ENCODE measurements around the gene GRAMD2A.
A peak's percentile ranks its signal among the peaks of the same experiment; 100 is the strongest.

The GRAMD2A gene

DNA sequence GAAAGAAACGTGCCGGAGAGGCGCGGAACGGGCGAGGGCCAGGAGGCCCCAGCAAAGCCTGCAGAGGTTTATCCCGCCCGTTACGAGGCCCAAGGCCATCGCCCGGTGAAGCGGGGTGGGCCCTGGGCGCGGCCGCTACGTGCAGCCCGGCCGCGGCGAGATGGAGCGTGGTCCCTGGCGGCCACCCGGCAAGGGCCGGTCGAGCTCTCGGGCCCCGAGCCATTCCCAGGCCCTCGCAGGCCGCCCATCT, 32.3 kb upstream of the GRAMD2A start:
- DNase-seq (ENCODE audit: low read depth in 2 of 2) = no peak
- TF ChIP-seq, protein P1, sequence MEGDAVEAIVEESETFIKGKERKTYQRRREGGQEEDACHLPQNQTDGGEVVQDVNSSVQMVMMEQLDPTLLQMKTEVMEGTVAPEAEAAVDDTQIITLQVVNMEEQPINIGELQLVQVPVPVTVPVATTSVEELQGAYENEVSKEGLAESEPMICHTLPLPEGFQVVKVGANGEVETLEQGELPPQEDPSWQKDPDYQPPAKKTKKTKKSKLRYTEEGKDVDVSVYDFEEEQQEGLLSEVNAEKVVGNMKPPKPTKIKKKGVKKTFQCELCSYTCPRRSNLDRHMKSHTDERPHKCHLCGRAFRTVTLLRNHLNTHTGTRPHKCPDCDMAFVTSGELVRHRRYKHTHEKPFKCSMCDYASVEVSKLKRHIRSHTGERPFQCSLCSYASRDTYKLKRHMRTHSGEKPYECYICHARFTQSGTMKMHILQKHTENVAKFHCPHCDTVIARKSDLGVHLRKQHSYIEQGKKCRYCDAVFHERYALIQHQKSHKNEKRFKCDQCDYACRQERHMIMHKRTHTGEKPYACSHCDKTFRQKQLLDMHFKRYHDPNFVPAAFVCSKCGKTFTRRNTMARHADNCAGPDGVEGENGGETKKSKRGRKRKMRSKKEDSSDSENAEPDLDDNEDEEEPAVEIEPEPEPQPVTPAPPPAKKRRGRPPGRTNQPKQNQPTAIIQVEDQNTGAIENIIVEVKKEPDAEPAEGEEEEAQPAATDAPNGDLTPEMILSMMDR (IDR thresholded peaks at IDR 0.05; ENCODE audit: low read depth, low read length) = no peak
- peak overlapping the region; percentile 75 to 91 for H3K4me3 ChIP-seq (replicated peaks in 1 of 2; ENCODE audit: low read depth in 2 of 2, low read length in 2 of 2)

DNA sequence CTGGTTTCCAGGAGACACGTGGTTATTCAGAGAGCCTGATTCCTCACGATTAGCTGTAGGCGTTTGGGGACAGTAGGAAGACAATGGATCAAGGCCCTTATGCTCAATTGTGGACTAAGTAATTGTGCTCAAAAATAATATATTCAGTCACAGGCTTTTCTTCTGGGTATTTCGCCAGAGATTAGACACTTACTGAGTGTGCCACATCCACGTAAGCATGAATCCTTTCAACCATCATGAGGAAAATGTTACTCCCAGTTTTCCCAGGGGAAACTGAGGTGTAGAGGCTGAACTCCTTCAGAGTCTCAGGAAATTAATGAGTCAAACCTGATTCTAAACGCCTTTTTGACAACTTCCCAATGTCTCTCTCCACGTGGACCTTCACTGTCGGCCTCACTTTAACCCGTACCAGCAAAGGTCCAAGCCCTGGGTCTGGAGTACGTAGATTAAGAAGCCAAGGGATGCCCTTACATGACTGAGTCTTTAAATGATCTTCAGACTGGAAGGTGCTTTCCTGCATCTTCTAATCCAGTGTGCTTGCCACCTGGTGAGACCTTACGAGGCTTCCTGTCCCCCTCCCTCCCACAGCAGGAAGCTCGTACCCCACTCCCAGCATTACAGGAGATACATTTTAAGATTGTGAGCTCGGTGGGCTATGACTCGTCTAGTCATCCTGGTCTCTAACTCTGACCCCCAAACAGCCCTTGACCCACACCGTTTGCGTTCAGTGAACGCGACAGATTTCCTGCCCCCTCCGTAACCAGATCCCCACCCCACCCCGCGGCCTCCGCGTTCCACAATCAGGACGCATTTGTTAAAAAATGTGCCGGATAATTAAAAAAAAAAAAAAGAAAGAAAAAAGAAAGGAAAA, 31.7 kb upstream of the GRAMD2A start:
- peak overlapping the region; percentile 75 to 91 for H3K4me3 ChIP-seq (replicated peaks in 1 of 2; ENCODE audit: low read depth in 2 of 2, low read length in 2 of 2)
- TF ChIP-seq, protein P1 (IDR thresholded peaks at IDR 0.05; ENCODE audit: low read depth, low read length) = no peak
- peak; percentile 65 to 86 for DNase-seq (ENCODE audit: low read depth in 2 of 2)

- DNase-seq (ENCODE audit: low read depth in 2 of 2) = peak in 1 of 2 donors; percentile 46
- TF ChIP-seq, protein P1 (IDR thresholded peaks at IDR 0.05; ENCODE audit: low read depth, low read length) = no peak
- H3K4me3 ChIP-seq (replicated peaks in 1 of 2; ENCODE audit: low read depth in 2 of 2, low read length in 2 of 2) = peak overlapping the region; percentile 75 to 91
Measured at GRCh38 chr15:72227720-72228119, 30.1 kb upstream of the GRAMD2A start.

DNA sequence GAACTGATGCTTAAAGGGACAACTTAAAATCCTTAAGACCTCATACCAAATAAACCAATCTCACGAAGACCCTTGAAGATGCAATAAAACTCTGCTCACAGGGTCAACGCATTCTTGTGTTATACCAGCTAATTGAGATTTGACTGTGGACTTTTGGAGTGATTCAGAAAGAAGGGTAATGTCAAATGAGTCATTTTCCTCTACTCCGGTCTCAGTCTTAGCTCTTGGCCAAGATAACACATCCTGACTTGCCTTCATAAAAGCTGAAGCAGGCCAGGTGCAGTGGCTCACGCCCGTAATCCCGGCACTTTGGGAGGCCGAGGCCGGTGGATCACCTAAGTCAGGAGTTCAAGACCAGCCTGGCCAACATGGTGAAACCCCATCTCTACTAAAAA, 29.6 kb upstream of the GRAMD2A start:
- TF ChIP-seq, protein P1 (IDR thresholded peaks at IDR 0.05; ENCODE audit: low read depth, low read length) = no peak
- H3K4me3 ChIP-seq (replicated peaks in 1 of 2; ENCODE audit: low read depth in 2 of 2, low read length in 2 of 2) = peak overlapping the region in 1 of 2 donors; percentile 75
- DNase-seq (ENCODE audit: low read depth in 2 of 2) = peak; percentile 83 to 93

DNA sequence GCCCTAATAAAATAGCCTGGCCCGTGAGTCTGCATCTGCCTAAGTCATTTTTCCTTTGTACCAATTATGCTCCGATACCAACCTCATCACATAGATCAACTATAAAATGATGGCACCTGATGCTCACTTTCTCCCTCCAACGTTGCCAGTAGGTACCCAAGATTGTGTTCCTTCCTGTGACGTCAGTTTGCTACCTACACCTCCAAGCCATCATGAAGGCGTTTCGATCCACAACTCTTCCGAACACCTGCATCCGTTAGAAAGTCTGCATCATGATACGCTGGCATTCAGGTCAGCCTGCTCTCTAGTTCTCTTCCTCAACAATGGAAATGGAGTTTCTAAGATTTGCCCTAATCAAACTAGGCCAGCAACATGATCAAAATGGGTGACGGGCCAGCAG, 25.7 kb upstream of the GRAMD2A start:
- no peak for DNase-seq (ENCODE audit: low read depth in 2 of 2)
- TF ChIP-seq, protein P1 (IDR thresholded peaks at IDR 0.05; ENCODE audit: low read depth, low read length) = no peak
- no peak overlapping the region for H3K4me3 ChIP-seq (replicated peaks in 1 of 2; ENCODE audit: low read depth in 2 of 2, low read length in 2 of 2)

GRCh38 chr15:72222393-72222792, 24.8 kb upstream of the GRAMD2A start:
- TF ChIP-seq, protein P1 (IDR thresholded peaks at IDR 0.05; ENCODE audit: low read depth, low read length) = no peak
- peak; percentile 39 to 48 for DNase-seq (ENCODE audit: low read depth in 2 of 2)
- H3K4me3 ChIP-seq (replicated peaks in 1 of 2; ENCODE audit: low read depth in 2 of 2, low read length in 2 of 2) = no peak overlapping the region

DNA sequence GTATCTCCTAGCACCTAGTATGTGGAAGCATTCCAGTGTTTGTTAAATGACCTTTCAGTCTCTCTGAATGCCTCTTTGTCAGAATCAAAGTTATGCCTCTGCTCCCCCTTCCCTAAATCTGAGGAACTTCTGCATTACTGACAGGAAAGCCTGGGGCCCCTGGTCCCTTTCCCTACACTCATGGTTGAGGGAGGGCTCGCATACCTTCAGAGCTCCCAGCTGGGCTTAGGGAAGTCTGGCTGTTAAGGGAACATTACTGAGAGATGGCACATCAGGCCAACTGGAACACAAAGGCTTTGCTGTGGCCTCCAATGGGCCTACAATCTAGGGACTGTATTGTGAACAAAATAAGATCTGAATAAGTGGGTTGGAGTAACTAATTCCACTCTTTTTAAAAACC, 23.1 kb upstream of the GRAMD2A start:
- TF ChIP-seq, protein P1 (IDR thresholded peaks at IDR 0.05; ENCODE audit: low read depth, low read length) = no peak
- DNase-seq (ENCODE audit: low read depth in 2 of 2) = no peak
- no peak overlapping the region for H3K4me3 ChIP-seq (replicated peaks in 1 of 2; ENCODE audit: low read depth in 2 of 2, low read length in 2 of 2)

All from cardiac fibroblast (primary cell).